Mammary epithelial cell (primary cell): ENCODE results near the gene PDF.

ENCODE experiments used
- CTCF ChIP-seq, 2 donors: IDR thresholded peaks in 1 of 2; conservative IDR thresholded peaks in 1 of 2; 2 replicates each; pipeline ENCODE4 v1.5.1; 2011 to 2012; ENCODE audit warnings: inconsistent platforms in 2 of 2, low read length in 2 of 2, mild to moderate bottlenecking in 2 of 2, control low read depth in 1 of 2, low read depth in 1 of 2; ENCODE audit not compliant: insufficient read depth in 1 of 2; ENCODE audit errors: extremely low read depth in 1 of 2
- EZH2 ChIP-seq: IDR thresholded peaks from 2 replicates; pipeline ENCODE4 v1.6.1; 2012; ENCODE audit warnings: low read length, inconsistent platforms, borderline replicate concordance

DNA sequence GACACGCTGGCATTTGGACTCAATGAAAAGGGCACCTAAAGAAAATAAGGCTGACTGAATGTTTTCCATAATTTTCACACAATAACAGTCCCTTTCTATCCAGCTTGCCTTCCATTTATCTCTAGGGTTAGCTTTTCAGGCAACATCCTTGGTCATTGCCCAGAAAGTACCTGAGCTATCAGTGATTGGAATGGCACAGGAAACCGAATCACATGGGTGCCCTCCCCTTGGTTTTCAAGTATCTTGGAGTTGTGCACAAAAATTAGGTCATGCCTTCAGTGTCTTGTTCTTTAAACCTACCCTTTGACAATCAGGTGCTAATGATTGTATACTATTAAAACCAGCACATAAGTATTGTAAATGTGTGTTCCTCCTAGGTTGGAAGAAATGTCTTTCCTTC, 22.5 kb downstream of the PDF start:
- no peak for TF ChIP-seq CTCF (conservative IDR thresholded peaks at IDR 0.05 in 1 of 2, IDR thresholded peaks at IDR 0.05 in 1 of 2; ENCODE audit: extremely low read depth in 1 of 2, insufficient read depth in 1 of 2, low read depth in 1 of 2, low read length in 2 of 2)
- no peak for TF ChIP-seq EZH2
